Putamen (tissue), 1 donor: ENCODE data around the gene IPO5.
"Not testable (repeated sequence)": the region's sequence is repeated elsewhere in the genome, so short reads cannot be mapped to it uniquely, and the experiment has no call there.

ENCODE experiments used
- DNase-seq: peaks from one replicate; pipeline ENCODE4 v3.0.0-alpha.2; 2016; ENCODE audit warnings: low spot score

IPO5 gene

DNA sequence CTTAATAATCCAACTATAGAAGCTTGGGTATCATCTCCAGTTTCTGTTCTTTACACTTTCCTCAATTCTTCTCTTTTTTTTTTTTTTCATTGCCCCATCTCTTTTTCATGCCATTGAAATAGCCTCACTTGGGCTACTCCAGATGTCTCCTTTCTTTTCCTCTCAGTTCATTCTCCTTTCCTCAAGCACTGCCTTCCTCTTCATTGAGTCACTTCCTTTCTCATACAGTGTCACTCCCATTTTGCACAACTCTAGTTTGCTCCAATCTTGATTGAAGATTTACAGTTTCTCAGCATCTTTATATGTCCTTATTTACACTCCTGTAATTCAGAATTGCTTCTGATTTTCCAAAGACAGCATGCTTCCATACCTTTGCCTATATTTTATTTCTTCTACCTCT is 61.3 kb downstream of the IPO5 start:
- DNase-seq = no peak

DNA sequence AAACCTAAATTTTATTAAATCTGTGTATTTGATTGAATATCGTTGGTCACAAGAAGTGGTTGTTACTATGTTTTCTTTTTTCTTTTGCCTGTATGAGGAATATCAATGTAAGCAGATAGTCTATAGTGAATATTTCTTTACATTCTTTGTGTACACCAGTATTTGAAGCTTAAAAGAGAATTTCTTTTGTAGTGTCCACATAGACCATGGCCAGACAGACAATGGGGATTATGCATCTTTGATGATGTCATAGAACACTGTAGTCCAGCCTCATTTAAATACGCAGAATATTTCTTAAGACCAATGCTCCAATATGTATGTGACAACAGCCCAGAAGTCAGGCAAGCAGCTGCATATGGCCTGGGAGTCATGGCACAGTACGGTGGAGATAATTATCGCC is 64.8 kb downstream of the IPO5 start:
- DNase-seq = no peak

DNA sequence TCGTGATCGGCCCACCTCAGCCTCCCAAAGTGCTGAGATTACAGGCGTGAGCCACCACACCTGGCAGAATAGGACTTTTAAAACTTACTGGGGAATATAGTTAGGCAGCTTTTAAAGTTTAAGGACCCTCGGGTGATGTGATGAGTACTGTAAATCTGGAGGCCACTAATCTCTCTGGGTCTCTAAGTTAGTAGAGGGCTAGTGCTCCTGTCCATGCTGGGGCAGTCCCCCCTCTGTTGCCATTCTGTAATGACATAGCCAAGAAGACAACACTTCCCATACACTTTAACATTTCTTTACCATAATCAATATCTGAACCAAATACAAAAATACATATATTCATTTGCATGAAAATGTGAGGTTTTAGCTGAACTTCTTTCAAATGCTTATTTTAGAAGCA is 65.7 kb downstream of the IPO5 start:
- DNase-seq = no peak

DNA sequence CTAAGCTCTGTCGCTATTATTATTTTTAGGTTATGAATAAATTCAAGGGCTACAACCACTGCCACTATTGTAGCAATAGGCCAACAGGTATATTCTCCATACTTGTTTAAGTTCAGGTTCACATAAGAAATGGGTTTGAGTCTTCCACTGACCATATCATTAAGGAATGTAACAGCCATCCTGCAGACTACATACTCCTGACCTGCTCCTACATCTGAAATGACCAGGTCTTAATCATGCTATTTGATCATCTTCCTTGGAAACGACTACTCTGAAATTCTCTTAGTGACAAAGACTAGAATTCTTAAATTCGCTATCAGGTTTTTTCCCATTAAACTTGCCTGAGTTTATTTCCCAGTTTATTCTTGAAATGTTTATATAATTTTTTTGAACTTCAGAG is 66.8 kb downstream of the IPO5 start:
- DNase-seq = no peak

DNA sequence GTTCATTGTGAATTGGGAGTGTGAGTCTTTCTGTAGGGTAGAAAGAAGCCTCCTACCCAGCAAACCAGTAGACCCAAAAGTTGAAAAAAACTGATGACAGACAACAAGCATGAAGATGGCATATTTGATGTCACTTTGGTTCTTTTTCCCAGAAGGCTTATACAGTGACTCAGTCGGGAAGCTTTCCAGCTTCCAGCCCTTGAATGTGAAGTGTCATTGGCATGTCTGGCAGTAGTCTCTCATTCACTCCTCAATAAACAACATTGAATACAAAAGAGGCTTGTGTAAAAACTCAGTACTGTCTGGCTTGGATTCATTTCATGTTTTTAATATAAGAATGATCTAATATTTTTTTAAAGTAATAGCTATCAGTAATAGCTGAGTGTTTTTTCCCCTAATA is 68.7 kb downstream of the IPO5 start:
- DNase-seq = peak; percentile 73

DNA sequence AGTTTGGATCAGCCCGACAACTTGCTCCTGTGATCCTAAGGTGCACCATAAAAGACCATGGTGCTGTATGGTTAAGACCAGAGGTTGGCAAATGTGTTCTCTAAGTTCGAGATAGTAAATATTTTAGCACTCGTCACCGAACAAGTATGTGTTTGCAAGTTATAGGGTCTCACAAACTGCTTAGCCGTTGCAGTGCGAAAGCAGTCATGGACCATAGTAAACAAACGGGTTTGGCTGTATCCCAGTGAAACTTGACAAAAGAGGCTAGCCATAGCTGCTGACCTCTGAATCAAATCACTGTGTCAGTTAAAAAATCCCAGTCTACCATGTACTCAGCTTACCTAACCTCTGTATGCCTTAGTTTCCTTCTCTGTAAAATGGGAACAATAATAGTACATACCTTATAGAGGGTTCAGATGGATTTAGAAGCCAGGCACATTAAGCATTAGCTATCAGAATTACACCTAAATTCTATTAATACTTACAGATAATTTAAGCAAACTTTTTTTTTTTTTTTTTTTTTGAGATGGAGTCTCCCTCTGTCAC is 72.1 kb downstream of the IPO5 start:
- no peak for DNase-seq

DNA sequence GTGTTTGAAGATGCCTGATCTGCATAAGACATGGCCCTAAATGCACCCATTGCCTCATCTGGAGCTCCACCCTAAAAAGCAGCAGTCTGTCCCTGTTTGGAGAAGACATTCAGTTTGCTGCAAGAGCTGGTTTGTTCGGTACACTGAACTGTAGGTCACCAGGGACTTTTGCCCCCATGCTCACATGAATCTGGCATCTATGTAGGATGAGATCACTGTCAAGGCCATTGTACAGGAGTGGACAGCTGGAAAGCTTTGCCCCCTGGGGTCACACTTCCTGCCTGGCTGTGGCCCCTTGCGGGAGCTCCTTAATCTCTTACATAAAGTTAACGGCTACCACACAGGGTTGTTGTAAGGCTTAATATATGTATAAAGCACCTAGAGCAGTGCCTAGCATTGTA is 73.0 kb downstream of the IPO5 start:
- no peak for DNase-seq

DNA sequence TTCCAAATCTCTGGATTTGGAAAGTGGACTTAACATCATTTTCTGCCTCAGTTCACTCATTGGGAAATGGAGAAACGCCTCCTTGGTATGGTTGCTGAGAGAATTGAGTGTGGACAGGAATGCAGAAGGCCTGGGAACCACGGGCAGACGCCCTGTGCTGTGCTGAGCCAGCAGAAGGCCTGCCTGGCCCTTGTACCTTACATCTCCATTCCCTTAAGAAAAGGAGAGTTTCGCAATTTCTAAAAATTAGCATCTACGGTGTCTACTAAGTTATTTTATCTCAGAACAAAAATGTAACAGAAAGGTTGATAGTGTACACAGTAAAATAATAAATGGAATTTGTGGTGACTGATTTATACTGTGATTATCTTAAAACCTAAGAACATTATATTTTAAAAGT is 78.7 kb downstream of the IPO5 start:
- DNase-seq = no peak

DNA sequence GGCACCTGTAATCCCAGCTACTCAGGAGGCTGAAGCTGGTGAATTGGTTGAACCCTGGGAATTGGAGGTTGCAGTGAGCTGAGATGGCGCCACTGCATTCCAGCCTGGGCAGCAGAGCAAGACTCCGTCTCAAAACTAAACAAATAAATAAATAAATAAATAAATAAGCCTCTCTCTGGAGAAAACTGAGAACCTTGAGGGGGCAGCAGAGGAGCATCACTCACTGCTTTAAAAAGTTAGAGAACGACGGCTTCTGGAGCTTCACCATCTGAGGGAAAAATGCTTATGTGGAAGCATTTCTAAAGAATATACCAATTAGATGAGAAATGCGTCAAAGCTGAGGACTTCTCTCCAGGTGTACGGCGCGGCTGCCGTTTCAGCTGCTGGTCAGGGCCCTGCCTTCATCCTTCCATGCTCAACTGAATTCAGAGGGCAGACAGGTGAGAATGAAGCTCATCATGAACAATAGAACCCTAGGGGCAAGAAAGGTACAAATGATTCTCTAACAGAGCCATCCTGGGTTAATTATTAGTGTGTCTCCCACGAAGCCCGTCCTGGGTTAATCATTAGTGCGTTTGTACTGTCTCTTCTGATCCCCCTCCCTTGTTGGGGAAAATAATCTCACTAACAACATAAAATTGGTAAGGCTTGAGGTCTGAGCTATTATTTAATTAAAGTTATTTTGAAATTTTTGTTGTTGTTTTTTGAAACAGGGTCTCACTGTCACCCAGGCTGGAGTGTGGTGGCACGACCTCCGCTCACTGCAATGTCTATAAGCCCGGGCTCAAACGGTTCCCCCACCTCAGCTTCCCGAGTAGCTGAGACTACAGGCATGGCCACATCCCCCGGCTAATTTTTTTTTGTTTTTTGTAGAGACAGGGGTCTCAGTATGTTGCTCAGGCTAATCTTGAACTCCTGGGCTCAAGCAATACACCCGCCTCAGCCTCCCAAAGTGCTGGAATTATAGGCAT is 80.1 kb downstream of the IPO5 start:
- peak; percentile 22 for DNase-seq

DNA sequence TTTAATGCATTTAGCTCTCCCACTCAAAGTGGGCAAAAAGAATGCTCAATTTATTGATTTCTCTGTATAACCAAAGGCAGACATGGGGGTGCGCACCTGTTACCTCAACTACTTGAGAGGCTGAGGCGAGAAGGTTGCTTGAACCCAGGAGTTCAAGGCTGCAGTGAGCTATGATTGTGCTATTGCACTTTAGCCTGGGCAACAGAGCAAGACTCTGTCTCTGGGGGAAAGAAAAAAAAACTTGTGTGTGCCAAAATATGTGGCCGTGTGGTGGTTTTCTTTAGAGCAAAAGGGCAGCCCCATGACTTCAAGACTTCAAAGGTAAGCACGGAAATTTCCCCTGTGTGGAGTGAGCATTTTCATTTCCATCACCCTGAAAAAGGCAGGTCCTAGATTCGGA is 81.9 kb downstream of the IPO5 start:
- DNase-seq = no peak

DNA sequence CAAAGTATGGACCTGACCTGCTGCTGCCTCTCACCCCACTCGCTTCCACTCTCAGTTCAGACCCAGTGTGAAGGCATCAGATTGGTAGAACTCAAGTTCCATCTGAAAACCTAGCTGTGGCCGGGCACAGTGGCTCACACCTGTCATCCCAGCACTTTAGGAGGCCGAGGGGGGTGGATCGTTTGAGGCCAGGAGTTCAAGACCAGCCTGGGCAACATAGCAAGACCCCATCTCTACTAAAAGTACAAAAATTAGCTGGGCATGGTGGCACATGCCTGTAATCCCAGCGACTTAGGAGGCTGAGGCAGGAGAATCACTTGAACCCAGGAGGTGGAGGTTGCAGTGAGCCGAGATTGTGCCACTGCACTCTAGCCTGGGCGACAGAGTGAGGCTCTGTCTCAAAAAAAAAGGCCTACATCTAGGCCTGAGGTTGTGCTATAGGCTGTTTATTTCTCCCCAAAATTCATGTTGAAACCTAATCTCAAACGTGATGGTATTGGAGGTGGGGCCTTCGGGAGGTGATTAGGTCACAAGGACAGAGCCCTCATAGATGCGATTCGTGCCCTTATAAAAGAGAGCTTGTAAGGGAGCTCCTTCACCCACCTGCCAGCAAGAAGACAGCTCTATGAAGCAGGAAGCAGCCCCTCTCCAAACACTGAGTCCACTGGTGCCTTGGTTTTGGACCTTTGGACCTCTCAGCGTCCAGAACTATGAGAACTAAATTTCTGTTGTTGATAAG is 83.3 kb downstream of the IPO5 start:
- DNase-seq = not testable (repeated sequence)

DNA sequence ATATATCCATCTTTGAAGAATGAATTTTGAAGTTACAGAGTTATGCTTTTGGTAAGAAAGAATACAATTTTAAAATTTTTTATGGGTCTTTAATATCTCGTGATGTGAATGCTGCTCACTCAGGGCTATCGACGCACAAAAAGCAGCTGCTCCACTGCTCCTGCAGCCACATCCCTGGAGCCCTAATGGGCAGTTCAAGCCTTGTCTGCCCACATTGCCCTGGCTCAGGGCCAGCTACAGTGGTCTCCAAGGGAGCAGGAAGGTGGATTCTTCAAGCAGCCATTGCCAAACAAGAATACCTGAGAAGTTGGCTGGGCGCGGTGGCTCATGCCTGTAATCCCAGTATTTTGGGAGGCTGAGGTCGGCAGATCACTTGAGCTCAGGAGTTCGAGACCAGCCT is 85.8 kb downstream of the IPO5 start:
- no peak for DNase-seq

DNA sequence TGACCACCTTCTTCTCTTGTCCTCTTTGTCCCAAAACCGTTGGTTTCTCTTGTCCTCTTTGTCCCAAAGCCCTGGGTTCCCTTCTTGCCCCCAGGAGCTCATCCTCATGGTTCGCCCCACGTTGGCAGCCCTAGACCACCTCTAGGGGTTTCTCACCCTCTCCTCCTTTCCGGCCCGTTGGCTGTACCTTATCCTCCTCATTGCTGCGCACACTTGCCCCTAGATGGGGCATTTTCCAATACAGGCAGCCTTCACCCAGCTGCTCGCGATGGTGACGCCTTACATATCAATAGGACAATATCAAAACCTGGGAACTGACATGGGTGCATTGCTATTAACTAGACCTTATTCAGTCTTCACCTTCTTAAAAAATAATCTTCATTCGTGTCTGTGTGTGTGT is 86.5 kb downstream of the IPO5 start:
- no peak for DNase-seq

DNA sequence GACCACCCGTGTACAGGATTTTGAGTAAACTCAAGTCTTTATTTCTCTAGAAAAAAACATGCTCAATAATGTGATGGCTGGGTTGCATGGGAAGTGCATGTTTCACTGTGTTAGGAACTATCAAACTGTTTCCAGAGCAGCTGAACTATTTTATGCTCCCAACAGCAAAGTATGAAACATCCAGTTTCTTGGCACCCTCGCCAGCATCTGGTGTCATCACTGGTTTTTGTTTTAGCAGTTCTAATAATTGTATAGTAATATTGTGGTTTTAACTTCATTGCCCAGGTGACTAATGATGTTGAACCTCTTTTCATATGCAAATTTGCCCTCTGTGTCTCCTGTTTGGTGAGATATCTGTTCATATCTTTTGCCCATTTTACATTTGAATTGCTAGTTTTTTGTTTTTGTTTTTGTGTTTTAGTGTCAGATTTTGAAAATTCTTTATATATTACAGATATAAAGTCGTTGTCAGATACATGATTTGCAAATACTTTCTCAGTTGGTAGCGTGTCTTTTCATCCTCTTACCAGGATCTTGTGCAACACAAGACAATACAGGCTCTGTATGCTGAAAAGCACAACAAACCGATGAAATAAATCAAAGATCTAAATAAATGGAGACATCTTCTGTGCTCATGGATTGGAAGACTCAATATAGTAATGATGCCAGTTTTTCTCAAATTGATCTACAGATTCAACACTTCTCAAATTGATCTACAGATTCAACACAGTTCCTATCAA is 87.8 kb downstream of the IPO5 start:
- no peak for DNase-seq

DNA sequence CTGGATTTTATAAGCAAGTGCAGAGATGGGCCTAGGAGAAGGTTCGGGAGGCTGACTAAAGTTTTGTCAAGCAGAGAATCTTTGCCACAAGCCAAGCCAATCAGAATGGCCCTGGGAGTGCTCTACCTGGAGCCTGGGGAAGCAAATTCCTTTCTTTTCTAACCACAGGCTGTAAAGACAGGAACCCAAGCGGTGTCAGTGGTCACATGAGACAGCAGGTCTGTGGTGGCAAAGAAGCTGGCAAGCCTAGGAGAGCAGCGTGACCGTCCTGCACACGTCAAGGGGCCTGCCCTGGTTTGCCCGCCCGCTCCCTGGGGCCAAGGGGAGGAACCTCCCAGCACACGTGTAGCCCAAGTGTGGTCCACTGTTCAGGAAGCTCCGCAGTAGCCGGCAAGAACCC is 90.8 kb downstream of the IPO5 start:
- no peak for DNase-seq

DNA sequence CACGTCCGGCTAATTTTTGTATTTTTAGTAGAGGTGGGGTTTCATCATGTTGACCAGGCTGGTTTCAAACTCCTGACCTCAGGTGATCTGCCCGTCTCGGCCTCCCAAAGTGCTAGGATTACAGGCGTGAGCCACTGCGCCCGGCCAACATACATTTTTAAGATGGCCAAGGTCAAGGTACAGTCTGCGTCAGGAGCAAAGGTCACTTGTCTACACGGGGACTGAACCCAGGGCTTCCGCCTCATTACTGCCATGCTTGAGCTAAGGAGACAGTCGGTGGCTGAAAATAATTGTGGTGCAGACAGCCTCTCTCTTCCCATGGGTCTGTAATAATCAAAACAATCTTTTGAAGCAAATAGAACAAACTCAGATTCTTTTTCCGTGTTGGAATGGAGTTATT is 94.3 kb downstream of the IPO5 start:
- DNase-seq = not testable (repeated sequence)

DNA sequence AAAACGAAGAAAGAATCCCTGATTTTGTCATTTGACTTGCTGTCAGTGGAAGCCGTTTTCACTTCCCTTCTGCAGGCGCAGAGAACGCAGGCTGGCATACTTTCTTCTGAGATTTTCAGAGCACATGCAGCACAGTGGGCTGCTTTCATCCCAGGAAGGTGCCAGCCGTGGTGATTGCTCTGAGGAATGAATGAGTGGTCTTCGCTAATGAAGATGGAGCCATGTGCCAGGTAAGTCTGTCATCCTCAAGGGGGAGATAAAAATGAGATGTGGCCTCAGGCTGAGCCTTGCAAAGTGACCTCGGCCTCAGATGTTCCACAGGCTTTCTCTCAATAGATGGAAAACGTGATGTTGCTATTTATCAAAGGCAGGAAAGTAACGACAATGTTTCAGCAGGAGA is 94.8 kb downstream of the IPO5 start:
- no peak for DNase-seq

DNA sequence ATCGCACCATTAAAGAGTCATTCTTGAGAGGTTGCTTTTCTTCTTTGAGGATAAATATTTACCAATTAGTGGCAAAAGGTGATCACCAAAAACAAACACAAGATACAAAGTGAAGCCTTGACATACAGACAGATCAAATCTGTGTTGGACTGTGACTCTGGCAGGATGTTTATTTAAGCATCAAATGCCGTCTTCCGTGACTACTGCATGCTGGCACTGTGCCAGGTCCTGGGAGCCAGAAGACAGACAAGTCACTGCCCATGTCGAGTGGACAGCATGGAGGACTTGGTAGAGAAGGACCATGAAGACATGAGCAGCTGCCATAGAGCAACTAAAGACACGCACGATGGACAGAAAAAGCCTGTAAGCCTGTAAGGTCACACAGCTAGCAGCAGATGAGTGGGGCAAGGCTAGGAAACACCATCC is 96.6 kb downstream of the IPO5 start:
- DNase-seq = no peak

DNA sequence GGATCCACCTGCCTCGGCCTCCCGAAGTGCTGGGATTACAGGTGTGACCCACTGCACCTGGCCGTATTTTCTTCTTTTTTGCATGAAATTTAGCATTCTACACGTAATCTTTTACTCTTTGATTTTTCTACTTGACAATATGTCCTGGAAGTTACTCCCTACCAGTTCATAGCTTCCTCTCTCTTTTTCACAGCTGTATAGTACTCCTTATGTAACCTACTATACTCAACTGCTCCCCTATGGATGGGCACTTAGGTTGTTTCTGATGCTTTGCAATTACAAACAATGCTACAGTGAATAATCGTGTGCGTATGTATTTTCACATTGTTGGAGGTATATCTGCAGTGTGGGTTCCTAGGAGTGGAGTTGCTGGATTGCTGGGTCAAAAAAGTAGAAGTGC is 98.9 kb downstream of the IPO5 start:
- no peak for DNase-seq

DNA sequence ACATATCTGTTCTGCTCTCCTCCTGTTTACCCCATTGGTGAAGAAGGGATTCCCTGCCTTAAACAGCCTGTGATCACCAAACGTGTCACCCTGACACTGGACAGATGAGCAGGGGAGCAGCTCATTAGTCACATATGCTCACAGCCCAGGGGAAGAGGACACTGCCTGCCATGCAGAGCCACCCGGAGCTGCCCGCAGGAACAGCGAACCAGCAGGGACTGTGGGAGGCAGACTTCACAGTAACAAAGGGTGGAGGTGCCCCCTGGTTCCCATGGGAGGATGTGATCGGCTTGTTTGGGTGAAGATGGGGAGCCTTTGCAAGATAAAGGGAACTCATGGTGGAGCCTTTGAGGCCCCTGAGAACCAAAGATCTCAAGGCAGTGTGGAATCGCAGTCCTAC is 100.8 kb downstream of the IPO5 start:
- no peak for DNase-seq

DNA sequence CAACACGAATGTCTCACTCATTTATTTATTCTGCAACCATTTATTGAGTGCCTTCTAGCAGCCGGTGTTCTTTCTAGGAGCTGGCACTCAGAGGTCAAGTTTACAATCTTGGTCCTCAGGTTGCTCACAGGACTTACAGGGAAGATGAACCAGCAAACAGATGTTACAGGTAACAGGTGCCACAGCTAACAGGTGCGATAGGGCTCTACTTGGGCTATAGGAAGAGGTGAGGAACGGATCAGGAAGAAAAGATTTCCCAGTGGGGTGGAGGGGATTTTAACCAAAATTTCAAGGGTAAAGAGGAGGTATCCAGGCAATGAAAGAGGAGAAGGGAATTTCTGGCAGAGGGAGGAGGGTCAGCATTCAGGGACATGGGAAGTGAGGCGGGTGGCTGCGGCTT is 102.1 kb downstream of the IPO5 start:
- no peak for DNase-seq

DNA sequence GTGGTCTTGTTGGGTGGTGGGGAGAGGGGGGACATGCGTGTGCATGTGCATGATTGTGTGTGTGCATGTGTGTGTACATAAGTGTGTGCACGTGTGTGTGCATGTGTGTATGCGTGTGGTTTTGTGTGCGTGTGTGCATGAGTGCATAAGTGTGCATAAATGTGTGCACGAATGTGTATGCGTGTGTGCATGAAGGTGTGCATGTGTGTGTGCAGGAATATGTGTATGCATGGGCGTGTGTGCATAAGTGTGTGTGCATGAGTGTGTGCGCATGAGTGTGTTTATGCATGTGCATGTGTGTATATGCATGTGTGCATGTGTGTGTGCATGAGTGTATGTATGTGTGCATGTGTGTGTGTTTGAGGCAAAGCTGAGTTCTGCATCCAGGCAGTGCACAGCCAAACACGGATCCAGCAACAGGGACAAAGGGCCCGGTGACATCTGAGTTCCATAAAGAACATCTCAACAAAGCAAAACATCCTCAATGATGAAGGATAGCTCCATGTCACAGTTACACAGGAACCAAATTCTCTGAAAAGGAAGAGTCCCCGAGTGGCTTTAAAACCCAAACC is 103.5 kb downstream of the IPO5 start:
- no peak for DNase-seq
